ENCODE measurements around the gene CEND1. TPM values are rescaled to one million over a fixed set of nuclear protein-coding genes. Genes with fewer than 3 reads are reported as not detected.

Gene CEND1
- total RNA-seq, 1 donor from 2014 or later, result 7.3 TPM

GRCh38 chr11:828506-829175, 38.8 kb upstream of the CEND1 start:
- DNase-seq (ENCODE audit: low spot score in 2 of 2) (no peak), FAIRE-seq (no peak)

- DNase-seq (ENCODE audit: low spot score in 2 of 2) (no peak), FAIRE-seq (no peak)
These were observed 38.0 kb upstream of the CEND1 start, which contains the start of gene CRACR2B for GRCh38 chr11:827897-828192. Gene CRACR2B (plus strand): TSS chr11:827919. CDS start chr11:828608, 689 bp downstream.

GRCh38 chr11:827146-827896, 37.4 kb upstream of the CEND1 start:
- DNase-seq (ENCODE audit: low spot score in 2 of 2) (no peak), FAIRE-seq (no peak)

- no peak for DNase-seq (ENCODE audit: low spot score in 2 of 2)
- no peak for FAIRE-seq
These were observed 36.9 kb upstream of the CEND1 start for GRCh38 chr11:826836-827145.

GRCh38 chr11:826227-826621, 36.3 kb upstream of the CEND1 start:
- FAIRE-seq, result no peak
- no peak for DNase-seq (ENCODE audit: low spot score in 2 of 2)

GRCh38 chr11:825366-826226, 35.7 kb upstream of the CEND1 start:
- FAIRE-seq (no peak), DNase-seq (ENCODE audit: low spot score in 2 of 2) (no peak)

- FAIRE-seq (no peak), DNase-seq (ENCODE audit: low spot score in 2 of 2) (no peak)
These were observed 35.1 kb upstream of the CEND1 start for GRCh38 chr11:824942-825341.

GRCh38 chr11:824292-824880, 34.5 kb upstream of the CEND1 start:
- peak; percentile 58 to 66 for DNase-seq (ENCODE audit: low spot score in 2 of 2)
- FAIRE-seq, result no peak

GRCh38 chr11:823441-824291, 33.8 kb upstream of the CEND1 start:
- no peak for FAIRE-seq
- DNase-seq (ENCODE audit: low spot score in 2 of 2), result no peak

GRCh38 chr11:821512-822371, 31.9 kb upstream of the CEND1 start:
- peak; percentile 58 to 61 for DNase-seq (ENCODE audit: low spot score in 2 of 2)
- FAIRE-seq, result no peak

GRCh38 chr11:820655-821511, 31.0 kb upstream of the CEND1 start:
- peak; percentile 63 to 77 for DNase-seq (ENCODE audit: low spot score in 2 of 2)
- no peak for FAIRE-seq

GRCh38 chr11:819943-820649, 30.2 kb upstream of the CEND1 start:
- FAIRE-seq (no peak), DNase-seq (ENCODE audit: low spot score in 2 of 2) (peak; percentile 71 to 77)

- FAIRE-seq (no peak), DNase-seq (ENCODE audit: low spot score in 2 of 2) (peak; percentile 97 to 98)
These were observed 29.4 kb upstream of the CEND1 start for GRCh38 chr11:819129-819931.

GRCh38 chr11:818396-819128, 28.7 kb upstream of the CEND1 start, which contains the start of gene PNPLA2:
Gene PNPLA2 (plus strand): TSS chr11:818914. CDS start chr11:819719, 805 bp downstream.
- no peak for DNase-seq (ENCODE audit: low spot score in 2 of 2)
- FAIRE-seq, result no peak

GRCh38 chr11:816433-816779, 26.5 kb upstream of the CEND1 start:
- no peak for DNase-seq (ENCODE audit: low spot score in 2 of 2)
- FAIRE-seq, result no peak
